Measurements from ENCODE around the gene SRC. TPM values are rescaled to one million over a fixed set of nuclear protein-coding genes. Genes with fewer than 3 reads are reported as not detected.
"Not testable (repeated sequence)": the region's sequence is repeated elsewhere in the genome, so short reads cannot be mapped to it uniquely, and the experiment has no call there.

SRC gene
- total RNA-seq, 1 donor from 2014 or later = 4.2 TPM

GRCh38 chr20:37364927-37365272 lies 19.0 kb downstream of the SRC start:
- intact Hi-C loops (cut with micrococcal nuclease) = no loop called here
- Histone ChIP-seq H3K9me3 (replicated peaks) (no peaks in the 10 kb centered on the region), H3K27me3 (ENCODE audit: low read depth) (no peaks in the 10 kb centered on the region), H3K4me1 (no peaks in the 10 kb centered on the region), H3K4me3 (no peak overlapping the region), H3K36me3 (peaks cover 4% of the 10 kb centered on the region), H3K27ac (replicated peaks) (no peak overlapping the region)
- no peak for DNase-seq
- TF ChIP-seq, protein P1, sequence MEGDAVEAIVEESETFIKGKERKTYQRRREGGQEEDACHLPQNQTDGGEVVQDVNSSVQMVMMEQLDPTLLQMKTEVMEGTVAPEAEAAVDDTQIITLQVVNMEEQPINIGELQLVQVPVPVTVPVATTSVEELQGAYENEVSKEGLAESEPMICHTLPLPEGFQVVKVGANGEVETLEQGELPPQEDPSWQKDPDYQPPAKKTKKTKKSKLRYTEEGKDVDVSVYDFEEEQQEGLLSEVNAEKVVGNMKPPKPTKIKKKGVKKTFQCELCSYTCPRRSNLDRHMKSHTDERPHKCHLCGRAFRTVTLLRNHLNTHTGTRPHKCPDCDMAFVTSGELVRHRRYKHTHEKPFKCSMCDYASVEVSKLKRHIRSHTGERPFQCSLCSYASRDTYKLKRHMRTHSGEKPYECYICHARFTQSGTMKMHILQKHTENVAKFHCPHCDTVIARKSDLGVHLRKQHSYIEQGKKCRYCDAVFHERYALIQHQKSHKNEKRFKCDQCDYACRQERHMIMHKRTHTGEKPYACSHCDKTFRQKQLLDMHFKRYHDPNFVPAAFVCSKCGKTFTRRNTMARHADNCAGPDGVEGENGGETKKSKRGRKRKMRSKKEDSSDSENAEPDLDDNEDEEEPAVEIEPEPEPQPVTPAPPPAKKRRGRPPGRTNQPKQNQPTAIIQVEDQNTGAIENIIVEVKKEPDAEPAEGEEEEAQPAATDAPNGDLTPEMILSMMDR (IDR thresholded peaks at IDR 0.05; ENCODE audit: borderline replicate concordance) = no peak

GRCh38 chr20:37365760-37366638 lies 20.1 kb downstream of the SRC start:
- intact Hi-C loops (cut with micrococcal nuclease) = no loop called here
- H3K36me3 ChIP-seq = peaks cover 4% of the 10 kb centered on the region
- DNase-seq = no peak
- H3K27ac ChIP-seq (replicated peaks) = no peak overlapping the region
- H3K4me3 ChIP-seq = no peak overlapping the region
- TF ChIP-seq, protein P1 (IDR thresholded peaks at IDR 0.05; ENCODE audit: borderline replicate concordance) = no peak
- no peaks in the 10 kb centered on the region for H3K4me1 ChIP-seq
- H3K9me3 ChIP-seq (replicated peaks) = no peaks in the 10 kb centered on the region
- H3K27me3 ChIP-seq (ENCODE audit: low read depth) = no peaks in the 10 kb centered on the region

- Histone ChIP-seq H3K27ac (replicated peaks) (no peak overlapping the region), H3K4me3 (no peak overlapping the region), H3K27me3 (ENCODE audit: low read depth) (no peaks in the 10 kb centered on the region), H3K9me3 (replicated peaks) (no peaks in the 10 kb centered on the region), H3K36me3 (peaks cover 4% of the 10 kb centered on the region), H3K4me1 (no peaks in the 10 kb centered on the region)
- DNase-seq = no peak
- TF ChIP-seq, protein P1 (IDR thresholded peaks at IDR 0.05; ENCODE audit: borderline replicate concordance) = no peak
- intact Hi-C loops (cut with micrococcal nuclease) = no loop called here
Observed at GRCh38 chr20:37366743-37367142, 20.8 kb downstream of the SRC start.

DNA sequence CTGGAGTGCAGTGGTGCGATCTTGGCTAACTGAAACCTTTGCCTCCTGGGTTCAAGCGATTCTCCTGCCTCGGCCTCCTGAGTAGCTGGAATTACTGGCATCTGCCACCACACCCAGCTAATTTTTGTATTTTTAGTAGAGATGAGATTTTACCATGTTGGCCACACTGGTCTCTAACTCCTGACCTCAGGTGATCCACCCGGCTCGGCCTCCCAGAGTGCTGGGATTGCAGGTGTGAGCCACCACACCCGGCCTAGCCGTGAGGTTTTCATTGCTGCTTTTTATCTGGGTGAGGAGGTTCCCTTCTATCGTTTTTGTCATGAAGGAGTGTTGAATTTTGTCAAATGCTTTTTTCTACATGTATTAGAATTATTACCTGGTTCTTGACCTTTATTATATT lies 23.9 kb downstream of the SRC start:
- TF ChIP-seq, protein P1 (IDR thresholded peaks at IDR 0.05; ENCODE audit: borderline replicate concordance) = no peak
- H3K27ac ChIP-seq (replicated peaks) = no peak overlapping the region
- no peaks in the 10 kb centered on the region for H3K27me3 ChIP-seq (ENCODE audit: low read depth)
- no peak for DNase-seq
- no peak overlapping the region for H3K4me3 ChIP-seq
- H3K4me1 ChIP-seq = no peaks in the 10 kb centered on the region
- peaks cover 4% of the 10 kb centered on the region for H3K36me3 ChIP-seq
- no peaks in the 10 kb centered on the region for H3K9me3 ChIP-seq (replicated peaks)
- intact Hi-C loops (cut with micrococcal nuclease) = no loop called here

DNA sequence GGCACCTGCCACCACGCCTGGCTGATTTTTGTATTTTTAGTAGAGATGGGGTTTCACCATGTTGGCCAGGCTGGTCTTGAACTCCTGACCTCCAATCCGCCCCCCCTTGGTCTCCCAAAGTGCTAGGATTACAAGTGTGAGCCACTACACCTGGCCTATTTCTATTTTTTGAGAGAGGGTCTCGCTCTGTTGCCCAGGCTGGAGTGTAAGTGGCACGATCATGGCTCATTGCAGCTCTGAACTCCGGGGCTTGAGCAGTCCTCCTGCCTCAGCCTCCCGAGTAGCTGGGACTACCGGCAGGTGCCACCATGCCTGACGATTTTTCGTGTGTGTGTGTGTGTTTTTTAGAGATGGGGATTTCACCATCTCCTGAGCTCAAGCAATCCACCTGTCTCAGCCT lies 25.9 kb downstream of the SRC start:
- H3K9me3 ChIP-seq (replicated peaks); DNase-seq; H3K4me1 ChIP-seq; H3K4me3 ChIP-seq; H3K27me3 ChIP-seq (ENCODE audit: low read depth); H3K27ac ChIP-seq (replicated peaks); H3K36me3 ChIP-seq; intact Hi-C loops (cut with micrococcal nuclease): not testable (repeated sequence)

GRCh38 chr20:37372441-37372840 lies 26.5 kb downstream of the SRC start:
- Histone ChIP-seq H3K27me3 (ENCODE audit: low read depth) (no peaks in the 10 kb centered on the region), H3K27ac (replicated peaks) (no peak overlapping the region), H3K9me3 (replicated peaks) (no peaks in the 10 kb centered on the region), H3K36me3 (no peaks in the 10 kb centered on the region), H3K4me1 (no peaks in the 10 kb centered on the region), H3K4me3 (no peak overlapping the region)
- TF ChIP-seq, protein P1 (IDR thresholded peaks at IDR 0.05; ENCODE audit: borderline replicate concordance) = no peak
- intact Hi-C loops (cut with micrococcal nuclease) = no loop called here
- DNase-seq = no peak

Data from left ventricle myocardium inferior (tissue), 1 donor.